SK-N-SH (cell line): Measurements from ENCODE around the gene MORN3. TPM values are rescaled to one million over a fixed set of nuclear protein-coding genes. Genes with fewer than 3 reads are reported as not detected.

ENCODE experiments used
- CTCF ChIA-PET: fragments of 300-600, 350-600 bp; formaldehyde crosslinking; extraction: SDS; loops from one replicate; lab custom pipeline; 2021; lab: Yijun Ruan, JAX
- POLR2A ChIA-PET: fragments of 350-600 bp; sonication (Branson Sonifier 250); formaldehyde crosslinking; extraction: SDS; loops from one replicate; lab custom pipeline; 2020; ENCODE audit warnings: antibody characterized with exemption, inconsistent platforms; lab: Yijun Ruan, JAX
- DNase-seq: peaks from one replicate; pipeline ENCODE4 v3.0.0; 2012
- H2AFZ ChIP-seq: fragments of 200-600 bp; sonication (generic); 2 replicates; pipeline ENCODE4 v1.8.1; 2016; ENCODE audit warnings: antibody characterized with exemption, mild to moderate bottlenecking, low read depth
- H3F3A ChIP-seq: fragments of 200-600 bp; sonication (generic); replicated peaks from 2 replicates; pipeline ENCODE3; 2016; ENCODE audit warnings: antibody characterized with exemption, mild to moderate bottlenecking; ENCODE audit not compliant: insufficient read depth
- H3K27ac ChIP-seq, 2 experiments: fragments of 200-500 bp in 1 of 2; fragments of 200-600 bp in 1 of 2; sonication (Bioruptor generic) in 1 of 2; sonication (generic), shearing (Covaris generic) in 1 of 2; 2 replicates each; pipeline versions ENCODE4 v1.5.1 to v1.6.1; 2014 to 2016; ENCODE audit warnings: low read depth in 2 of 2, inconsistent platforms in 1 of 2, low read length in 1 of 2, mild to moderate bottlenecking in 1 of 2, mixed read lengths in 1 of 2
- H3K27me3 ChIP-seq: fragments of 200-600 bp; sonication (generic), shearing (Covaris generic); 2 replicates; pipeline ENCODE4 v1.6.1; 2016; ENCODE audit warnings: mixed run types; ENCODE audit not compliant: insufficient read depth
- H3K36me3 ChIP-seq, 2 experiments: fragments of 200-500 bp in 1 of 2; fragments of 200-600 bp in 1 of 2; sonication (Bioruptor generic) in 1 of 2; sonication (generic) in 1 of 2; replicated peaks in 1 of 2; 2 replicates each; pipeline versions ENCODE3 to v1.5.1; 2014 to 2016; ENCODE audit warnings: low read length in 1 of 2, mild to moderate bottlenecking in 1 of 2; ENCODE audit not compliant: insufficient read depth in 2 of 2, control insufficient read depth in 1 of 2
- H3K4me1 ChIP-seq, 2 experiments: fragments of 200-500 bp in 1 of 2; fragments of 200-600 bp in 1 of 2; sonication (Bioruptor generic) in 1 of 2; sonication (generic), shearing (Covaris generic) in 1 of 2; 2 replicates each; pipeline versions ENCODE4 v1.5.1 to v1.6.1; 2014 to 2016; ENCODE audit warnings: low read depth in 1 of 2, low read length in 1 of 2, mixed run types in 1 of 2; ENCODE audit not compliant: insufficient read depth in 2 of 2, control insufficient read depth in 1 of 2
- H3K4me2 ChIP-seq: fragments of 200-600 bp; sonication (generic), shearing (Covaris generic); 2 replicates; pipeline ENCODE4 v1.6.1; 2017; ENCODE audit warnings: mixed run types
- H3K4me3 ChIP-seq, 2 experiments: fragments of 200-500 bp in 1 of 2; fragments of 200-600 bp in 1 of 2; sonication (Bioruptor generic) in 1 of 2; sonication (generic), shearing (Covaris generic) in 1 of 2; 2 replicates each; pipeline versions ENCODE4 v1.5.1 to v1.8.1; 2014 to 2016; ENCODE audit warnings: low read depth in 2 of 2, inconsistent platforms in 1 of 2, low read length in 1 of 2, mild to moderate bottlenecking in 1 of 2, mixed read lengths in 1 of 2, moderate library complexity in 1 of 2
- H3K79me2 ChIP-seq: fragments of 200-600 bp; sonication (generic); 2 replicates; pipeline ENCODE4 v1.8.1; 2017; ENCODE audit warnings: mild to moderate bottlenecking; ENCODE audit not compliant: insufficient read depth
- H3K9ac ChIP-seq: fragments of 200-600 bp; sonication (generic); 2 replicates; pipeline ENCODE4 v1.6.1; 2017; ENCODE audit warnings: mixed run types
- H3K9me2 ChIP-seq: fragments of 200-600 bp; sonication (generic); 2 replicates; pipeline ENCODE4 v1.6.1; 2017; ENCODE audit warnings: mixed run types
- H3K9me3 ChIP-seq: fragments of 200-600 bp; sonication (generic); 2 replicates; pipeline ENCODE4 v1.6.1; 2017; ENCODE audit warnings: mixed run types, mild to moderate bottlenecking, moderate library complexity
- H4K20me1 ChIP-seq: fragments of 200-600 bp; sonication (generic); 2 replicates; pipeline ENCODE4 v1.6.1; 2017; ENCODE audit warnings: mild to moderate bottlenecking, mixed run types; ENCODE audit not compliant: insufficient read depth
- ELF1 ChIP-seq: IDR thresholded peaks from 2 replicates; pipeline ENCODE4 v1.4.0; 2012
- EP300 ChIP-seq, 2 experiments: IDR thresholded peaks; 2 replicates each; pipeline versions ENCODE4 v1.4.0 to v1.6.1; 2012; ENCODE audit warnings: borderline replicate concordance in 1 of 2, low read depth in 1 of 2, low read length in 1 of 2
- FOSL2 ChIP-seq: IDR thresholded peaks from 2 replicates; pipeline ENCODE4 v1.4.0; 2012; ENCODE audit warnings: low read depth, mild to moderate bottlenecking, moderate library complexity, borderline replicate concordance
- FOXJ3 ChIP-seq: sonication (generic); formaldehyde crosslinking; IDR thresholded peaks from 2 replicates; pipeline ENCODE4 v1.5.1; 2020; ENCODE audit warnings: mild to moderate bottlenecking, missing genetic modification reagents
- FOXM1 ChIP-seq: IDR thresholded peaks from 2 replicates; pipeline ENCODE4 v1.4.0; 2012; ENCODE audit warnings: low read depth, mild to moderate bottlenecking
- IRF3 ChIP-seq: fragments of 150-350 bp; IDR thresholded peaks from 2 replicates; pipeline ENCODE4 v1.6.1; 2016; ENCODE audit warnings: mild to moderate bottlenecking, low read depth, low read length
- JUND ChIP-seq: IDR thresholded peaks from 2 replicates; pipeline ENCODE4 v1.4.0; 2012
- MAX ChIP-seq: IDR thresholded peaks from 2 replicates; pipeline ENCODE4 v1.4.0; 2012; ENCODE audit warnings: low read depth
- MEF2A ChIP-seq: IDR thresholded peaks from 2 replicates; pipeline ENCODE4 v1.4.0; 2012; ENCODE audit warnings: low read depth, borderline replicate concordance
- NFIC ChIP-seq: IDR thresholded peaks from 2 replicates; pipeline ENCODE4 v1.4.0; 2012; ENCODE audit warnings: borderline replicate concordance
- NRF1 ChIP-seq: IDR thresholded peaks from 2 replicates; pipeline ENCODE4 v1.6.1; 2012; ENCODE audit warnings: low read depth, mild to moderate bottlenecking, low read length
- PBX3 ChIP-seq: IDR thresholded peaks from 2 replicates; pipeline ENCODE4; 2012
- POLR2AphosphoS5 ChIP-seq: IDR thresholded peaks from 2 replicates; pipeline ENCODE4 v1.6.1; 2012; ENCODE audit warnings: low read depth, low read length
- RAD21 ChIP-seq: IDR thresholded peaks from 2 replicates; pipeline ENCODE4 v1.6.1; 2012; ENCODE audit warnings: mild to moderate bottlenecking, low read length
- RCOR1 ChIP-seq: fragments of 150-350 bp; IDR thresholded peaks from 2 replicates; pipeline ENCODE4 v1.6.1; 2017; ENCODE audit warnings: antibody characterized with exemption, low read length
- REST ChIP-seq: IDR thresholded peaks from 2 replicates; pipeline ENCODE4 v1.6.1; 2012; ENCODE audit warnings: mild to moderate bottlenecking, low read depth, low read length, moderate library complexity
- RFX5 ChIP-seq: IDR thresholded peaks from 2 replicates; pipeline ENCODE4 v1.6.1; 2012; ENCODE audit warnings: mild to moderate bottlenecking, improper control_type of control experiment, low read length
- RXRA ChIP-seq: IDR thresholded peaks from 2 replicates; pipeline ENCODE4 v1.4.0; 2012; ENCODE audit warnings: low read depth, mild to moderate bottlenecking, borderline replicate concordance
- SMC3 ChIP-seq: IDR thresholded peaks from 2 replicates; pipeline ENCODE4 v1.6.1; 2012; ENCODE audit warnings: low read depth, low read length, improper control_type of control experiment
- WGBS: methylation state at CpG from one replicate; pipeline ENCODE4 v1.1.6; 2017; ENCODE audit warnings: low lambda C conversion rate; 5-methylcytosine and 5-hydroxymethylcytosine counted together
- polyA plus RNA-seq, 3 experiments: library from polyadenylated mRNA; depleted of rRNA; stranded (reverse); fragments of >200 nt; gene quantifications; 2 replicates each; pipeline ENCODE4 v1.2.3, GENCODE V29; 2012
- TF ChIP-seq, protein P1 (sequence below): fragments of 150-350 bp; IDR thresholded peaks from 2 replicates; pipeline ENCODE4 v1.6.1; 2017; ENCODE audit warnings: antibody characterized with exemption, low read length, low read depth, borderline replicate concordance

MORN3 gene
- polyA plus RNA-seq, 1 of the 3 experiments (the other 2 are of a cell fraction), result 2.7 TPM

DNA sequence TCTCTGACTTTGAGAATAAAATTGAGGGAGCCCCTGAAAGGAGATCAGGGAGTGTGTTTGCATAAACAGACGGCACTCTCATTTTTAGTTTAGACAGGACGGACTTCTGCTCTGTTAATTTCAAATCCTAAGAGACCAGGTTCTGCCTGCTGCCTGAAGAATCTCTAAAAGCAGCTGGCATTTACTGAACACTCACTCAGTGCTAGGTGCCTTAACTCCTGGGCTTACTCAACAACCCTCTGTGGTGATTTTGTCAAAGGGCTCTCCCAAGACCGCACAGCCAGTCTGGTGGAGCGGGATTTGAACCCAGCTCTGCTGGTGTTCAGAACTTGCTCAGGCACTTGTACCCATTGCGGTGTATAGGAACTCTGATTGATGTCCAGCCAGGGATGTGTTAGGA is 40.9 kb downstream of the MORN3 start:
- ChIA-PET POLR2A (no interaction called here), CTCF (interaction anchor here (1.0 to 5.9 kb wide), 3 partner anchors 30 to 166 kb away, joined by 4 to 86 read pairs (median 4); no protein-coding TSS in a partner anchor)
- Histone ChIP-seq H3K9me2 (no peaks in the 10 kb centered on the region), H4K20me1 (no peaks in the 10 kb centered on the region), H3K4me2 (peak overlapping the region; percentile 92; the same call in 1 of the 2 replicates), H3K27me3 (no peaks in the 10 kb centered on the region), H3K4me1 (peaks cover 23 to 26% of the 10 kb centered on the region in 2 experiments; a peak in 3 of 4 replicates), H3K9me3 (no peaks in the 10 kb centered on the region), H3K36me3 (no peaks in the 10 kb centered on the region), H3K4me3 (0 out of 4 replicates have a peak overlapping the region, but pooled peaks of 1 of the 2 experiments have one; percentile 82), H3F3A (peaks cover 9% of the 10 kb centered on the region)
- DNase-seq, result peak; percentile 3
- 100% methylated on average over 3 of the region's 5 CpGs for WGBS
- TF ChIP-seq MEF2A (no peak), ELF1 (no peak), FOXM1 (no peak), RXRA (no peak), EP300 (IDR thresholded peaks at IDR 0.05; ENCODE audit: borderline replicate concordance in 1 of 2, low read depth in 1 of 2, low read length in 1 of 2) (no peak), FOXJ3 (CRISPR knock-in tag) (no peak), FOSL2 (no peak), RFX5 (no peak), NFIC (no peak)
- TF ChIP-seq, all 33 proteins: peak for 0
- Histone ChIP-seq H3K9ac (no peak overlapping the region; the same call in 1 of the 2 replicates), H3K79me2 (peaks cover 61% of the 10 kb centered on the region), H3K27ac (no peak overlapping the region), H2AFZ (no peak overlapping the region)

GRCh38 chr12:121628037-121628436 is 41.4 kb downstream of the MORN3 start:
- H3F3A ChIP-seq, result peaks cover 9% of the 10 kb centered on the region
- CTCF ChIA-PET, result interaction anchor here (1.0 to 5.9 kb wide), 6 partner anchors 30 to 185 kb away, joined by 3 to 86 read pairs (median 5); partner anchors contain the start of gene KDM2B
- peak overlapping the region in 1 of 2 experiments; percentile 82; a peak in 1 of 4 replicates for H3K4me3 ChIP-seq
- no peak overlapping the region; the same call in 1 of the 2 replicates for H3K9ac ChIP-seq
- peaks cover 58% of the 10 kb centered on the region for H3K79me2 ChIP-seq
- DNase-seq, result peak; percentile 11
- no peaks in the 10 kb centered on the region for H3K36me3 ChIP-seq
- peaks cover 22 to 23% of the 10 kb centered on the region in 2 experiments; a peak in 3 of 4 replicates for H3K4me1 ChIP-seq
- H3K27me3 ChIP-seq, result no peaks in the 10 kb centered on the region
- H3K9me2 ChIP-seq, result no peaks in the 10 kb centered on the region
- H3K4me2 ChIP-seq, result peak overlapping the region; percentile 92
- H3K9me3 ChIP-seq, result no peaks in the 10 kb centered on the region
- H2AFZ ChIP-seq, result no peak overlapping the region
- peak overlapping the region in 1 of 2 experiments; percentile 77; a peak in 1 of 4 replicates for H3K27ac ChIP-seq
- 80% methylated on average over 8 of the region's 8 CpGs for WGBS
- POLR2A ChIA-PET, result no interaction called here
- no peaks in the 10 kb centered on the region for H4K20me1 ChIP-seq
- TF ChIP-seq REST (no peak), SMC3 (no peak), PBX3 (no peak), MAX (no peak), IRF3 (no peak), RAD21 (no peak), JUND (no peak), POLR2AphosphoS5 (no peak), NRF1 (no peak), RCOR1 (no peak)
- TF ChIP-seq, protein P1, sequence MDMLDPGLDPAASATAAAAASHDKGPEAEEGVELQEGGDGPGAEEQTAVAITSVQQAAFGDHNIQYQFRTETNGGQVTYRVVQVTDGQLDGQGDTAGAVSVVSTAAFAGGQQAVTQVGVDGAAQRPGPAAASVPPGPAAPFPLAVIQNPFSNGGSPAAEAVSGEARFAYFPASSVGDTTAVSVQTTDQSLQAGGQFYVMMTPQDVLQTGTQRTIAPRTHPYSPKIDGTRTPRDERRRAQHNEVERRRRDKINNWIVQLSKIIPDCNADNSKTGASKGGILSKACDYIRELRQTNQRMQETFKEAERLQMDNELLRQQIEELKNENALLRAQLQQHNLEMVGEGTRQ, result no peak
